Activated CD8-positive, alpha-beta memory T cell treated with anti-CD3 and anti-CD28 coated beads, Interleukin-2, amount 50 U/mL, for 48 hours (primary cell): Measurements from ENCODE around the gene AKR1E2.

Experiments used
- DNase-seq: peaks from one replicate; pipeline ENCODE4 v3.0.0-alpha.2; 2020

AKR1E2 gene

GRCh38 chr10:4825868-4826791, at the start of gene AKR1E2:
AKR1E2 (plus strand) TSS chr10:4826207; CDS start chr10:4826325, 118 bp downstream.
- peak; percentile 87 for DNase-seq

DNA sequence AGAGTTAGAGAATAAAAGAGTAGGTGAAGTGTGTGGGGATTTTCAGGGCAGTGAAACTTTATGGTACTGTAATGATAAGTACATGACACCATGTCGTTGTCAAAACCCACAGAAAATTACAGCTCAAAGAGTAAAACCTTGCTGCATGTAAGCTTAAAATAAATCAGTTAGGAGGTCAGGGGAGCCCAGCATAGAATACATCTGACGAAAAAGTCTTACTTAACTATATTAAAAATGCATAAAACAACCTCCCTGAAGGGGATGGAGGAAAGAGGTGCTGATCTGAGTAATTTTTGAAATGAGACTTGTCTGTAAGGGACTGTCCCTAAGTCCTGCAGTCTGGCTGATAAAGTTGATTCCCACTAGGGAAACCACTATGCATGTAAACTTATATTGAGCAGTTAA, 49.8 kb upstream of the AKR1E2 start:
- DNase-seq = no peak

DNA sequence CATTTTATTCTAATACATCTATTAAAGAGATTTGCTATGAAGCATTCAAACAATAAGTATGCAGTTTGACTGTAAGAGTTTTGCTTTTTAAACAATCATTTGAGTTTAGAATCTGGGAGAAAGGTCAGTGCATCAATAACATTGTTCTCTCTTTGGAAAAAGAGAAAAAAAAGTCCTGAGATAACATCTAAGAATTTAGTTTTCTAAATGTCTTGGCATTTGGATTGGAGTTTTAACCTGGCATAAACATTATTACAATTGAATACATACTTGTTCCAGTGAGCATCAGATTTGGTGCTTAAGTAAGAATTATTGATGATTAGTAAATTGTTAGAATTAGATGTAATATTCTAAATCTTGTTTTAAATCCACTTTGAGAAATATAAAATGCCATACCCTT, 47.2 kb upstream of the AKR1E2 start:
- DNase-seq = no peak

- DNase-seq = no peak
Measured at GRCh38 chr10:4780091-4780490, 45.9 kb upstream of the AKR1E2 start.

DNA sequence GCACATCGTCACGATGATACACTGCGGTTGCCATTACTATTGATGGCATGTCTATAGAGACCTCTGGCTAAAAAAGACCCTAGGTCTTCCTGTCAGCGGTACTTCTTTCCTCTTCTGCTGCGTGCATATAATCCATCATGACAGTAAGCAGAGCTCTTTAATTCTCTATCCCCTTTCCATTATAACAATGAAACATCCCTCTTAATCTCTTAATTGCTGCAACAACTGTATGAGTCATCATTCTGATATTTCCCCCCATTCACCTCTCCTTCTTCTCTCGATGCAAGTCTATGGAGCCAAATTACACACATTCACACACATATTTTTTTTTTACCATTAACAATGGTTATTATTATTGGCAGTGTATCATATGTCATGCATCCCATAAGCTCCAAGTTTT, 45.2 kb upstream of the AKR1E2 start:
- no peak for DNase-seq

DNA sequence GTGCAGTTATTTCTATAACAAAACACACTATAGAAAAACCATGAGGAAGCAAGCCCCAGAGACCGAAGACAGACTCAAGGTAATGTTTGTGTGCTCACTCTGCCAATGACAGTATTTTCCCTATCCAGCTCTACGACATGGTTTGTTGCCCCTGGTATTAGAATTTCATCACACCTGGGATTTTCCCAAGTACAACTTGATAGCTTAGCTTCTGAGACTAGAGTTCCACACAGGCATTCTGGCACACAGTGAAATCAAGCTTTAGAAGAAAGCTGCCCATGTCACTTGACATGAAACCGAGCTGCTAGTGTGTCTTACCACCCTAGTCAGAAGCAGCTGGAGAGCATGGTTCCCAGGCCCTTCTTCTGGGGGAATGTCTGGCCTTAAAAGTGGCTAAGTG, 44.1 kb upstream of the AKR1E2 start:
- DNase-seq = no peak

GRCh38 chr10:4784667-4785333, 41.2 kb upstream of the AKR1E2 start:
- DNase-seq = no peak

GRCh38 chr10:4786043-4786839, 39.8 kb upstream of the AKR1E2 start:
- DNase-seq = no peak

GRCh38 chr10:4790045-4790444, 36.0 kb upstream of the AKR1E2 start:
- DNase-seq = no peak

DNA sequence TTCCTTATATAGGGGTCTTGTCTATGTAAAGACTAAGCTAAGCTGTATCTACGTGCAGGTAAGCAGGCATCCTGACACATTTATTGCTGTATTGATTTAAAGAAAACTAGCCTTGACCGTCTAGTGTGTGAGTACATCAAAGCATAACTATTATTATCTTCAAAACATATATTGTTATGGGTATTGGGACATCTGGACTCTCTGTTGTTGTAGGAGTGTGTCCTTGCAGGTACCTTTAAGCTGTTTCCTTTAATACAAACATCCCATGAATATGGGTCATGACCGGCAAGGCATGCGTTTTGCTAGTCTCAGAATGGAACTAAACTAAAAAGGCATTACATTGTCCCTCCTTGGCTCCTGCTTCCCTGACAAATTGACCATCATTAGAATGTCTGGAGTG, 35.1 kb upstream of the AKR1E2 start:
- DNase-seq = no peak

GRCh38 chr10:4792381-4792780, 33.6 kb upstream of the AKR1E2 start:
- no peak for DNase-seq

GRCh38 chr10:4801405-4801804, 24.6 kb upstream of the AKR1E2 start:
- no peak for DNase-seq

- DNase-seq = no peak
Measured at GRCh38 chr10:4802711-4803487, 23.1 kb upstream of the AKR1E2 start.

GRCh38 chr10:4803822-4804221, 22.2 kb upstream of the AKR1E2 start:
- DNase-seq = no peak

DNA sequence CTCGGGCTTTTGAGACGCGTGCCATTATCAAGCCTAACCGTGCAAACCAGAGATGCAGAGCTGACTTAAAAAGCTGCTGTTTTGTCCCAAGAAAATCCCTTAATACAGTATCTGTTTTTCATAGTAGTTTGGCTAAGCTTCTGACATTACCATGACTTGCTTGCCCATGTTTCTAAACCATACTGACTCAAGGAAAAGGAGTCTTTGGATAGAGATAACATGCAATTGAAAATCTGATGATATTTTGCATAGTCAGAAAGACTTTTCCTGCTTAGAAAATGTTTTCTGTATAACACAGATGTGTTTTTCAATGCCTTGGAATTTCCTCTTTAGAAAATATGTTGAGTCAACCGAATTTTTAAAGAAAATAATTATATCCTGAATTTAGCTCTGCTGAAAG, 21.5 kb upstream of the AKR1E2 start:
- no peak for DNase-seq

DNA sequence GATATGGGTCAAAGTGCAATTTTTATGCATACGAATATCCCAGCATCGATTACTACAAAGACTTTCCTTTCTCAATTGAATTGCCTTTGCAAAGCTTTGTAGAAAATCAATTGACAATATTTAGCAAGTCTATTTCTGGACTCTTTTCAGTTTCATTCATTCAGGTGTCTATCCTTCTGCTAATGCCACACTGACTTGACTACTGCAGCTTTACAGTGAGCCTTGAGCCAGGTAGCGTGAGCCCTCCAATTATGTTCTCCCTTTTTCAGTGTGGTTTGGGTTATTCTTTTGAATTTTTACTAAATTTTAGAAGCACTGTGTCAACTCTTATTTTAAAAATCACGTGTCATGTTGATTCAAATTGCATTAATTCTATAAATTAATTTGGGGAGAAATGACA, 19.5 kb upstream of the AKR1E2 start:
- DNase-seq = no peak

DNA sequence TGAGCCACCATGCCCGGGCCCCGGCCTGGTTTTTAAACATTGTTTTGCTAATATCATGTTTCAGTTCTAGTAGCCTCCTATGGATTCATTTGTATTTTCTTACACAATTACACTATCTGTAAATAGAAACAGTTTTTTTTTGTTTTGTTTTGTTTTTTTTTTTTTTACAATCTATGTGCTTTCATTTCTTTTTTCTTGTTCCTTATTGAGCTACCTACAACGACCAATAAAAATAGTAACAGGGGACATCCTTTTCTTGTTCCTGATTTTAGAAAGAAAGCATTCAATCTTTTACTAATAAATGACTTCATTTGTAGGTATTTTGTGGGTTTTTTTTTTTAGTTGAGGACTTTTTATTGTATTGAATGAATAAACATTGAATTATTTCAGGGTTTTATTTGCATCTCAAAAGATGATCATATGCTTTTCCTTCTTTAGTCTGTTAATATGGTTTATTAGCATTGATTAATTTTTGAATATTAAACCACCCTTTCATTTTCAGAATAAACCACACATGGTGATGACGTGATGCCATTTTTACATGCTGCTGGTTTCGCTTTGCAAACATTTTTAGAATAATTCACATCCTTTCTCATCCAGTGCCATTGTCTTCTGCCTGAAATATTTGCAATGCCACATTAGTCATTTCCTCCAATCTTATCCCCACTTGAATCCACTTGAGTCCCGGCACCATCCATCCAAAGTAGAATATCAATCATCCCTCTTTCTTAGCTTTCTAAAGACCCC, 18.1 kb upstream of the AKR1E2 start:
- DNase-seq = no peak

DNA sequence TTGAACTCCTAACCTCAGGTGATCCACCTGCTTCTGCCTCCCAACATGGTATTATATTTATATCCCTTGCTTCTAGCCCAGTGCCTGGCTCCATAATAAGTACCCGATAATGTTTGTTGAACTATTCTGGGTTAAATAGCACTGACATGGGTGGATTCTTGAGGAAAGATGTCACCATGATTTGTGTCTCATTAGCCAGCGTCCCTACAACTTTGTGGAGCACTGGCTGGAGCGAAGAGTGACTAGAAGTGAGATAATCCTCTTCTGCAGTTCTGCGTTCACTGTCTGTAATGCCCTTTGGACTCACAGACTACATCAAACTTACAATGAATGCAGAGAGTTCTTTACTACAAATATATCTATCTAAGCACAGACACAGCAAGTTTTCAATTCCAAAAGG, 16.9 kb upstream of the AKR1E2 start:
- no peak for DNase-seq

- DNase-seq = no peak
Measured at GRCh38 chr10:4810092-4810491, 15.9 kb upstream of the AKR1E2 start.

DNA sequence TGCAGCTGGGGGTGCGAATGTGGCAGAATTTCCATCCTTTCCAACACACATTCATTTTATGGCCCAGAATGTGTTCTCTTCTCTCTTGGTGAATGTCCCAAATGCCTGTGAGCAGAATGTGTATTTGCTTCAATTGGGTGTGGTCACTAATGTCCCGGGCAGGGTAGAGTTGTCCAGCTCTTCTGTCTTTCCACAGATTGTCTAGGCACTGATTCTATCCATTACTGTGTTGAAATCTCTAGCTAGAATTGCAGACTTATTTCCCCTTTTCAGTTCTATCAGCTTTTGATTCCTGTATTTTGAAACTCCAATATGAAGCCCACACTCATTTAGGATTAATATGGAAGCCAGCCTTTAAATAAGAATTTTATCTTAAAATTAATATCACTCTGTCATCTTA, 14.0 kb upstream of the AKR1E2 start:
- no peak for DNase-seq

DNA sequence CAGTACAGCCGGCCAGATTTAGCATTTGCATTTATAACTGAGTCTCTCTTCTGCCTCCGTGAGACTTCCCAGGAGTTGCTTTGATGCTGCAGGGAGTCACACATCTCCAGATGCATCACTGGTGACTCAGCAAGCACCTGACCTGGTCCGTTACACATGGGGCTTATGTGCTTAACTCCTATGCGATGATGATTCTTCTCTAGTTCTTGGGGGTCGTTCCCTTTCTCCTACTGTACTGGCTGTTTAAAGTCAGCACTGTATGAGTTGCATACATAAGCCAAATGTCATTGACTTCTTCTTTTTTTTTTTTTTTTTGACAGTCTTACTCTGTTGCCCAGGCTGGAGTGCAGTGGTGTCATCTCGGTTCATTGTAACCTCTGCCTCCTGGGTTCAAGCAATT, 13.0 kb upstream of the AKR1E2 start:
- DNase-seq = no peak

GRCh38 chr10:4813496-4813895, 12.5 kb upstream of the AKR1E2 start:
- DNase-seq = no peak
